ENCODE measurements around the gene NAGPA. TPM values are rescaled to one million over a fixed set of nuclear protein-coding genes. Genes with fewer than 3 reads are reported as not detected.

NAGPA gene
- total RNA-seq, 4 donors from 2014 or later = 14.9 to 29.7 (median 21.9) TPM

- TF ChIP-seq CTCF (IDR thresholded peaks at IDR 0.05) = no peak
- no peak for ATAC-seq (ENCODE audit: low FRiP score)
- no peak for DNase-seq (ENCODE audit: low spot score)
These were observed 26.4 kb upstream of the NAGPA start for GRCh38 chr16:5060073-5060641.

GRCh38 chr16:5059386-5060072, 25.8 kb upstream of the NAGPA start:
- DNase-seq (ENCODE audit: low spot score) (no peak), ATAC-seq (ENCODE audit: low FRiP score) (no peak)
- no peak for TF ChIP-seq CTCF (IDR thresholded peaks at IDR 0.05)

- no peak for DNase-seq (ENCODE audit: low spot score)
These were observed 24.7 kb upstream of the NAGPA start for GRCh38 chr16:5058476-5058875.

GRCh38 chr16:5056352-5056751, 22.6 kb upstream of the NAGPA start:
- ATAC-seq (ENCODE audit: low FRiP score) = no peak
- no peak for TF ChIP-seq CTCF (IDR thresholded peaks at IDR 0.05)
- DNase-seq (ENCODE audit: low spot score) = no peak

More at GRCh38 chr16:5058476-5058875, 24.7 kb upstream of the NAGPA start:
- no peak for TF ChIP-seq CTCF (IDR thresholded peaks at IDR 0.05)
- ATAC-seq (ENCODE audit: low FRiP score) = no peak

GRCh38 chr16:5054876-5055865, 21.4 kb upstream of the NAGPA start:
- ATAC-seq (ENCODE audit: low FRiP score) (no peak), DNase-seq (ENCODE audit: low spot score) (no peak)
- TF ChIP-seq CTCF (IDR thresholded peaks at IDR 0.05) = no peak

GRCh38 chr16:5046914-5047313, 13.2 kb upstream of the NAGPA start:
- ATAC-seq (ENCODE audit: low FRiP score) = no peak
- TF ChIP-seq CTCF (IDR thresholded peaks at IDR 0.05) = no peak
- no peak for DNase-seq (ENCODE audit: low spot score)
